Measurements from ENCODE around the gene ZBTB42. TPM values are rescaled to one million over a fixed set of nuclear protein-coding genes. Genes with fewer than 3 reads are reported as not detected.

Gene ZBTB42
- total RNA-seq, 1 donor from 2014 or later, result 2.6 TPM

- H3K27ac Mint-ChIP-seq (ENCODE audit: unreplicated experiment), result no peak overlapping the region
- peaks cover 41% of the 10 kb centered on the region for H3K27me3 Mint-ChIP-seq (ENCODE audit: low read depth)
- no peak for DNase-seq (ENCODE audit: low spot score)
- TF ChIP-seq CTCF (IDR thresholded peaks at IDR 0.05), result no peak
- H3K4me1 Mint-ChIP-seq (ENCODE audit: low read depth), result peaks cover 12% of the 10 kb centered on the region
- no peaks in the 10 kb centered on the region for H3K9me3 Mint-ChIP-seq (ENCODE audit: low read depth)
- H3K4me3 Mint-ChIP-seq (ENCODE audit: unreplicated experiment), result peak overlapping the region; percentile 74
- peaks cover 1% of the 10 kb centered on the region for H3K36me3 Mint-ChIP-seq (ENCODE audit: low read depth)
Measured at GRCh38 chr14:104843442-104844305, 42.8 kb downstream of the ZBTB42 start.

GRCh38 chr14:104844306-104845032 lies 43.6 kb downstream of the ZBTB42 start:
- Mint-ChIP-seq H3K9me3 (ENCODE audit: low read depth) (no peaks in the 10 kb centered on the region), H3K4me3 (ENCODE audit: unreplicated experiment) (peak overlapping the region; percentile 74), H3K4me1 (ENCODE audit: low read depth) (peaks cover 12% of the 10 kb centered on the region), H3K36me3 (ENCODE audit: low read depth) (peaks cover 1% of the 10 kb centered on the region), H3K27me3 (ENCODE audit: low read depth) (peaks cover 35% of the 10 kb centered on the region), H3K27ac (ENCODE audit: unreplicated experiment) (no peak overlapping the region)
- TF ChIP-seq CTCF (IDR thresholded peaks at IDR 0.05), result no peak
- DNase-seq (ENCODE audit: low spot score), result no peak

GRCh38 chr14:104845033-104845666 lies 44.2 kb downstream of the ZBTB42 start:
- no peaks in the 10 kb centered on the region for H3K9me3 Mint-ChIP-seq (ENCODE audit: low read depth)
- TF ChIP-seq CTCF (IDR thresholded peaks at IDR 0.05), result no peak
- peaks cover 12% of the 10 kb centered on the region for H3K4me1 Mint-ChIP-seq (ENCODE audit: low read depth)
- peaks cover 35% of the 10 kb centered on the region for H3K27me3 Mint-ChIP-seq (ENCODE audit: low read depth)
- no peak overlapping the region for H3K27ac Mint-ChIP-seq (ENCODE audit: unreplicated experiment)
- H3K4me3 Mint-ChIP-seq (ENCODE audit: unreplicated experiment), result no peak overlapping the region
- DNase-seq (ENCODE audit: low spot score), result no peak
- H3K36me3 Mint-ChIP-seq (ENCODE audit: low read depth), result peaks cover 1% of the 10 kb centered on the region

GRCh38 chr14:104845834-104846441 lies 45.0 kb downstream of the ZBTB42 start:
- no peak for DNase-seq (ENCODE audit: low spot score)

More at GRCh38 chr14:104845834-104846441, 45.0 kb downstream of the ZBTB42 start:
- H3K36me3 Mint-ChIP-seq (ENCODE audit: low read depth), result no peaks in the 10 kb centered on the region
- H3K27me3 Mint-ChIP-seq (ENCODE audit: low read depth), result peaks cover 36% of the 10 kb centered on the region
- TF ChIP-seq CTCF (IDR thresholded peaks at IDR 0.05), result no peak
- H3K27ac Mint-ChIP-seq (ENCODE audit: unreplicated experiment), result no peak overlapping the region
- no peak overlapping the region for H3K4me3 Mint-ChIP-seq (ENCODE audit: unreplicated experiment)
- H3K9me3 Mint-ChIP-seq (ENCODE audit: low read depth), result no peaks in the 10 kb centered on the region
- H3K4me1 Mint-ChIP-seq (ENCODE audit: low read depth), result peaks cover 12% of the 10 kb centered on the region

Measured in chondrocyte (in vitro differentiated cells).